Measurements from ENCODE around the gene KPNB1. TPM values are rescaled to one million over a fixed set of nuclear protein-coding genes. Genes with fewer than 3 reads are reported as not detected.

The KPNB1 gene
- total and polyA plus RNA-seq, 10 of the 15 experiments (the other 5 are each of a cell fraction or from before 2014, with no cell fraction given), result 67.8 to 525 (median 246) TPM

DNA sequence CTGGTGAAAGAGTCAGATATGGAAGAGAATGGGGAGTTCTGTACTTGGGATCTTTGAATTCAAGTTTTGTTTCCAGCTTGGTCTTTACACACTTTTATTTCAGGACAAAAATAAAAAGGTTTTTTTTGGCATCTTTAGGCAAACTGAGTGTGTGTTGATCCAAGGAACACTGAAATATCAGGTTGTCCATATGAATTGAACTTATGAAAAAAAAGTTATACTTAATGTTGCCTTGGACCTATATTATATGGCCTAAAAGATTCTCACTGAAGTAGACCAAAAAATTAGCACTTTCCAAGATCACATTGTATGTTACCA lies 14.9 kb downstream of the KPNB1 start:
- ATAC-seq (no peak), FAIRE-seq (no peak), DNase-seq (ENCODE audit: low read depth, low spot score) (no peak)
- Histone ChIP-seq H4K20me1 (ENCODE audit: control insufficient read depth, insufficient read depth) (no peaks in the 10 kb centered on the region; the same call in none of the 2 replicates), H3K4me2 (ENCODE audit: control insufficient read depth, insufficient read depth) (no peak overlapping the region), H2AFZ (ENCODE audit: control insufficient read depth, low read depth, low read length) (no peak overlapping the region), H3K27me3 (replicated peaks in 1 of 2; ENCODE audit: control insufficient read depth in 2 of 2, insufficient read depth in 2 of 2, low read length in 1 of 2) (no peaks in the 10 kb centered on the region), H3K4me3 (no peak overlapping the region), H3K4me1 (ENCODE audit: control insufficient read depth, insufficient read depth, low read length) (peaks cover 32% of the 10 kb centered on the region), H3K9ac (ENCODE audit: control insufficient read depth, insufficient read depth, low read length) (no peak overlapping the region), H3K79me2 (ENCODE audit: control insufficient read depth, insufficient read depth, low read length) (peaks cover 31% of the 10 kb centered on the region), H3K9me3 (replicated peaks; ENCODE audit: control insufficient read depth, insufficient read depth, low read length) (no peaks in the 10 kb centered on the region), H3K36me3 (ENCODE audit: control insufficient read depth in 2 of 2, insufficient read depth in 2 of 2, low read length in 1 of 2) (peaks cover 22 to 68% of the 10 kb centered on the region in 2 experiments), H3K27ac (ENCODE audit: control insufficient read depth, insufficient read depth) (no peak overlapping the region)
- intact Hi-C loops (cut with micrococcal nuclease; ENCODE audit: unreplicated experiment), result loop anchor here (2.0 kb wide), 1 partner anchor 138 kb away; no protein-coding TSS in a partner anchor
- RAD21 ChIA-PET (ENCODE audit: unreplicated experiment), result interaction anchor here (1.0 to 2.8 kb wide), 11 partner anchors 12 to 137 kb away, joined by 3 to 21 read pairs (median 5); partner anchors contain the start of gene KPNB1
- CTCF ChIA-PET, result interaction anchor here (0.6 to 7.3 kb wide), 25 partner anchors 10 to 164 kb away, joined by 3 to 75 read pairs (median 5); partner anchors contain the start of genes KPNB1, TBKBP1 and TBX21
- no TSS peak for BruUV-seq (replicated peaks)
- in situ Hi-C loops (cut with MboI), result no loop called here
- TF ChIP-seq DPF2 (IDR thresholded peaks at IDR 0.05), result no peak
- no peak for TF ChIP-seq ZBTB4 (CRISPR knock-in tag; IDR thresholded peaks at IDR 0.05)
- no peak for TF ChIP-seq RB1 (IDR thresholded peaks at IDR 0.05; ENCODE audit: borderline replicate concordance)
- no peak for TF ChIP-seq JUND (IDR thresholded peaks at IDR 0.05; ENCODE audit: low read depth, low read length)
- TF ChIP-seq SMC3 (IDR thresholded peaks at IDR 0.05; ENCODE audit: borderline replicate concordance, low read length), result no peak
- TF ChIP-seq NBN (IDR thresholded peaks at IDR 0.05), result no peak
- no peak for TF ChIP-seq RFX5 (IDR thresholded peaks at IDR 0.05; ENCODE audit: low read depth, low read length)
- no peak for TF ChIP-seq KDM1A (IDR thresholded peaks at IDR 0.05; ENCODE audit: borderline replicate concordance)
- no peak for TF ChIP-seq HDGF (IDR thresholded peaks at IDR 0.05)
- TF ChIP-seq NFXL1 (IDR thresholded peaks at IDR 0.05; ENCODE audit: borderline replicate concordance), result no peak
- TF ChIP-seq SMAD1 (IDR thresholded peaks at IDR 0.05; ENCODE audit: low read depth, partially characterized antibody), result no peak
- TF ChIP-seq, protein P1, sequence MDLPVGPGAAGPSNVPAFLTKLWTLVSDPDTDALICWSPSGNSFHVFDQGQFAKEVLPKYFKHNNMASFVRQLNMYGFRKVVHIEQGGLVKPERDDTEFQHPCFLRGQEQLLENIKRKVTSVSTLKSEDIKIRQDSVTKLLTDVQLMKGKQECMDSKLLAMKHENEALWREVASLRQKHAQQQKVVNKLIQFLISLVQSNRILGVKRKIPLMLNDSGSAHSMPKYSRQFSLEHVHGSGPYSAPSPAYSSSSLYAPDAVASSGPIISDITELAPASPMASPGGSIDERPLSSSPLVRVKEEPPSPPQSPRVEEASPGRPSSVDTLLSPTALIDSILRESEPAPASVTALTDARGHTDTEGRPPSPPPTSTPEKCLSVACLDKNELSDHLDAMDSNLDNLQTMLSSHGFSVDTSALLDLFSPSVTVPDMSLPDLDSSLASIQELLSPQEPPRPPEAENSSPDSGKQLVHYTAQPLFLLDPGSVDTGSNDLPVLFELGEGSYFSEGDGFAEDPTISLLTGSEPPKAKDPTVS (IDR thresholded peaks at IDR 0.05; ENCODE audit: low read depth, low read length), result no peak
- SMC1A ChIA-PET (ENCODE audit: uncharacterized antibody, unreplicated experiment), result interaction anchor here (0.9 to 3.3 kb wide), 16 partner anchors 10 to 444 kb away, joined by 3 to 20 read pairs (median 8); partner anchors contain the start of genes KPNB1 and TBX21
- POLR2A ChIA-PET, result interaction anchor here (0.6 to 2.7 kb wide), 4 partner anchors 10 to 54 kb away, joined by 3 to 18 read pairs (median 6); partner anchors contain the start of gene KPNB1

Data from GM12878 (cell line).